CD8-positive, alpha-beta memory T cell (primary cell): ENCODE measurements around the gene TLCD3B. TPM values are rescaled to one million over a fixed set of nuclear protein-coding genes. Genes with fewer than 3 reads are reported as not detected.
A peak's percentile ranks its signal among the peaks of the same experiment; 100 is the strongest.

Experiments
- CTCF ChIA-PET: fragments of 350-600 bp; sonication (Branson Sonifier 250); formaldehyde crosslinking; loops from one replicate; lab custom pipeline; 2021; ENCODE audit warnings: antibody characterized with exemption; lab: Charles Lee
- POLR2A ChIA-PET: fragments of 350-600 bp; sonication (Branson Sonifier 250); formaldehyde crosslinking; loops from one replicate; lab custom pipeline; 2021; ENCODE audit warnings: antibody characterized with exemption; lab: Charles Lee
- DNase-seq, 5 donors: peaks; one replicate each; pipeline versions ENCODE4 v3.0.0 to v3.0.0-alpha.2; 2020 to 2022; ENCODE audit warnings: mixed read lengths in 1 of 5
- H3K27ac ChIP-seq: one replicate; pipeline ENCODE4 v1.7.0; 2013; ENCODE audit warnings: low read depth, mild to moderate bottlenecking, low read length, moderate library complexity
- H3K27me3 ChIP-seq: 2 replicates; pipeline ENCODE4 v1.7.0; 2013; ENCODE audit warnings: low read length, mild to moderate bottlenecking; ENCODE audit not compliant: insufficient read depth, poor library complexity, severe bottlenecking
- H3K36me3 ChIP-seq: 2 replicates; pipeline ENCODE4 v1.7.0; 2013; ENCODE audit warnings: mild to moderate bottlenecking, low read length, moderate library complexity; ENCODE audit not compliant: insufficient read depth
- H3K4me1 ChIP-seq: 2 replicates; pipeline ENCODE4 v1.7.0; 2013; ENCODE audit warnings: mild to moderate bottlenecking, low read length, moderate library complexity; ENCODE audit not compliant: insufficient read depth
- H3K4me3 ChIP-seq: 2 replicates; pipeline ENCODE4 v1.7.0; 2013; ENCODE audit warnings: mild to moderate bottlenecking, low read length
- H3K9me3 ChIP-seq: 2 replicates; pipeline ENCODE4 v1.7.0; 2013; ENCODE audit warnings: mild to moderate bottlenecking, low read length
- H3K27ac Mint-ChIP-seq, 8 donors: one replicate each; pipeline ENCODE4 v1.8.0; 2020 to 2021; ENCODE audit warnings: mixed read lengths in 8 of 8, mild to moderate bottlenecking in 6 of 8, inconsistent platforms in 3 of 8, moderate library complexity in 3 of 8
- H3K27me3 Mint-ChIP-seq, 2 donors: one replicate each; pipeline ENCODE4 v1.8.0; 2020 to 2021; ENCODE audit warnings: mixed read lengths in 2 of 2, mild to moderate bottlenecking in 1 of 2, moderate library complexity in 1 of 2
- H3K36me3 Mint-ChIP-seq, 3 donors: one replicate each; pipeline ENCODE4 v1.8.0; 2020 to 2021; ENCODE audit warnings: mixed read lengths in 3 of 3, inconsistent platforms in 1 of 3, mild to moderate bottlenecking in 1 of 3
- H3K4me1 Mint-ChIP-seq, 3 donors: one replicate each; pipeline ENCODE4 v1.8.0; 2020 to 2021; ENCODE audit warnings: mixed read lengths in 3 of 3, inconsistent platforms in 1 of 3, mild to moderate bottlenecking in 1 of 3
- H3K4me3 Mint-ChIP-seq, 7 donors: one replicate each; pipeline ENCODE4 v1.8.0; 2020 to 2021; ENCODE audit warnings: mixed read lengths in 7 of 7, mild to moderate bottlenecking in 6 of 7, moderate library complexity in 4 of 7, inconsistent platforms in 2 of 7
- H3K9me3 Mint-ChIP-seq, 5 donors: one replicate each; pipeline ENCODE4 v1.8.0; 2020 to 2022; ENCODE audit warnings: mixed read lengths in 5 of 5, mild to moderate bottlenecking in 3 of 5, moderate library complexity in 2 of 5, inconsistent platforms in 1 of 5
- polyA plus RNA-seq: library from polyadenylated mRNA; unstranded; fragments of 300-500 nt; fragmentation: Illumina TruSeq; gene quantifications from one replicate; pipeline ENCODE4 v1.2.3, GENCODE V29; 2021
- total RNA-seq, 2 experiments: library from RNA; stranded (reverse); gene quantifications; one replicate each; pipeline ENCODE4 v1.2.3, GENCODE V29; 2021

Gene TLCD3B
- total and polyA plus RNA-seq, 3 experiments from 2014 or later: 0.55 to 0.84 TPM; not detected in 1

DNA sequence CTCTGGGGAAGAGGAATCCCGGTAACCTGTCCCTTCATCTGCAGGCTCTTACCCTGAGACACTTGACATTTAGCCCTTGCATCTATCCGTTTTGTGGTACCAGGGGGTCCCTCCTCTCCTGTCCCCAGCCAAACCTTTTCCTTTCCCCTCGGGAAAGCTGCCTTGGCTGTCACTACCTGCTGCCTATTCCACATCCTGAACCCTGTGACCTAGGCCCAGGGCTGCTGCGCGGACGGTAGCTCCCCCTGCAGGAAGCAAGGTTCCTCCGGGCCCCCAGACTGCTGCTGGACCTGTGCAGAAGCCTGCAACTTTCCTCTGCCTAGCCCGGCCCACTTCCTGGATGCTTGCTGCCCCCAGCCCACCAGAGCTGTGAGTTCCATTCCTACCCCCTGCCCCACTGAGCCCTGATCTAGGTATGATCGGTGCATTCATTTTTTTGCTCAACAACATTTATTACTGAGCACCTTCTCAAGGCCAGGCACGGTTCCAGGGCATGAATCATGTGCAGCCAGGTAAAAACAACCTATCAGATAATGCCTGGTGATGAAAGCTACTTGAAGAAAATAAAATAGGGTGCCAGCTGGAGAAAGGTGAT, 24.0 kb upstream of the TLCD3B start:
- Mint-ChIP-seq H3K27ac (peak overlapping the region in 4 of 8 donors; percentile 3 to 90 (median 68)), H3K27me3 (no peaks in the 10 kb centered on the region), H3K4me1 (peaks cover 0 to 22% (median 12%) of the 10 kb centered on the region in 3 donors), H3K4me3 (peak overlapping the region in 4 of 7 donors; percentile 5 to 89 (median 60)), H3K9me3 (no peaks in the 10 kb centered on the region), H3K36me3 (no peaks in the 10 kb centered on the region)
- POLR2A ChIA-PET: interaction anchor here (0.7 to 2.2 kb wide), 2 partner anchors 10 to 36 kb away, joined by 3 to 15 read pairs; partner anchors contain the start of gene ALDOA
- H3K4me3 ChIP-seq: no peak overlapping the region
- H3K4me1 ChIP-seq: peaks cover 6% of the 10 kb centered on the region
- H3K9me3 ChIP-seq: no peaks in the 10 kb centered on the region
- DNase-seq: peak in 1 of 5 donors; percentile 34
- H3K27ac ChIP-seq: no peak overlapping the region
- no peaks in the 10 kb centered on the region for H3K27me3 ChIP-seq
- no peaks in the 10 kb centered on the region for H3K36me3 ChIP-seq
- CTCF ChIA-PET: interaction anchor here (0.7 to 1.6 kb wide), 7 partner anchors 9 to 392 kb away, joined by 3 to 8 read pairs (median 4); partner anchors contain the start of genes ALDOA, SPN and ZNF771

GRCh38 chr16:30054451-30054850, 23.4 kb upstream of the TLCD3B start:
- Histone ChIP-seq H3K27ac (no peak overlapping the region), H3K9me3 (no peaks in the 10 kb centered on the region), H3K36me3 (no peaks in the 10 kb centered on the region), H3K4me3 (no peak overlapping the region), H3K27me3 (no peaks in the 10 kb centered on the region), H3K4me1 (peaks cover 6% of the 10 kb centered on the region)
- no peaks in the 10 kb centered on the region for H3K9me3 Mint-ChIP-seq
- DNase-seq: no peak
- ChIA-PET CTCF (interaction anchor here (1.3 to 1.6 kb wide), 3 partner anchors 12 to 392 kb away, joined by 3 to 8 read pairs (median 5); partner anchors contain the start of genes ALDOA, SPN and ZNF771), POLR2A (interaction anchor here (2.2 kb wide), 1 partner anchor 11 kb away, joined by 15 read pairs; the partner anchor contains the start of gene ALDOA)
- peak overlapping the region in 2 of 8 donors; percentile 60 to 90 for H3K27ac Mint-ChIP-seq
- no peaks in the 10 kb centered on the region for H3K27me3 Mint-ChIP-seq
- H3K4me3 Mint-ChIP-seq: peak overlapping the region in 6 of 7 donors; percentile 40 to 86 (median 70)
- no peaks in the 10 kb centered on the region for H3K36me3 Mint-ChIP-seq
- H3K4me1 Mint-ChIP-seq: peaks cover 0 to 22% (median 12%) of the 10 kb centered on the region in 3 donors

DNA sequence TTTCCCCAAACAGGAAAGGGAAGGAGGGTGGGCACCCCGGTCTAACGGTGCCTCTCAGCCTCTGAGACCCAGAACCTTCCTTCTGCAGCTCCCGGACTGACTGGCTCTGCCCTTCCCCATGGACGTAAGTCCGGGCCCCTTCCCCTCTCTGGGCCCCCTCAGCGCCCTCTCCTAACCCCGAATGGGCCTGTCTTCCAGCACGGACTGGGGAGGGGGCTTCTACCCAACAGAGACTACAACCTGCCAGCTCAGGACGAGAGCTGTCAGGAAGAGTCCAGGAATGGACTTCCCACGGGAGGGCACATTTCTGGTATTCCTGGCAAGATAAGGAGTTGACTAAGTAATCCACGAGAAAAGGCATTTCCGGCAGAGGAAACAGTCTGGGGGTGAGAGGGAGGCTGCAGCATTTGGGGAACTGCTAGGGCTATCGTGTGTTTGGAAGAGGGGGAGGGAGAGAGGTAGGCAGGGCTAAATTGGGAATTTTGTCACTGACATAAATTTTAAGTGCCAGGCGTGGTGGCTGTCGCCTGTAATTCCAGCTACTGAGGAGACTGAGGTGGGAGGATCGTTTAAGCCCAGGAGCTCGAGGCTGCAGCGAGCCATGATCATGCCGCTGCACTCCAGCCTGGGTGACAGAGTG, 22.4 kb upstream of the TLCD3B start:
- peak overlapping the region; percentile 51 to 92 (median 74) for H3K4me3 Mint-ChIP-seq
- H3K27me3 ChIP-seq: no peaks in the 10 kb centered on the region
- peak overlapping the region; percentile 54 for H3K27ac ChIP-seq
- ChIA-PET CTCF (interaction anchor here (0.8 kb wide), 1 partner anchor 21 kb away, joined by 3 read pairs; no protein-coding TSS in a partner anchor), POLR2A (interaction anchor here (1.6 kb wide), 1 partner anchor 12 kb away, joined by 10 read pairs; the partner anchor contains the start of gene ALDOA)
- H3K9me3 ChIP-seq: no peaks in the 10 kb centered on the region
- DNase-seq: no peak
- no peaks in the 10 kb centered on the region for H3K36me3 ChIP-seq
- peaks cover 6% of the 10 kb centered on the region for H3K4me1 ChIP-seq
- no peaks in the 10 kb centered on the region for H3K9me3 Mint-ChIP-seq
- no peaks in the 10 kb centered on the region for H3K36me3 Mint-ChIP-seq
- no peaks in the 10 kb centered on the region for H3K27me3 Mint-ChIP-seq
- H3K27ac Mint-ChIP-seq: peak overlapping the region in 4 of 8 donors; percentile 15 to 90 (median 42)
- peaks cover 0 to 22% (median 12%) of the 10 kb centered on the region in 3 donors for H3K4me1 Mint-ChIP-seq
- peak overlapping the region; percentile 67 for H3K4me3 ChIP-seq

DNA sequence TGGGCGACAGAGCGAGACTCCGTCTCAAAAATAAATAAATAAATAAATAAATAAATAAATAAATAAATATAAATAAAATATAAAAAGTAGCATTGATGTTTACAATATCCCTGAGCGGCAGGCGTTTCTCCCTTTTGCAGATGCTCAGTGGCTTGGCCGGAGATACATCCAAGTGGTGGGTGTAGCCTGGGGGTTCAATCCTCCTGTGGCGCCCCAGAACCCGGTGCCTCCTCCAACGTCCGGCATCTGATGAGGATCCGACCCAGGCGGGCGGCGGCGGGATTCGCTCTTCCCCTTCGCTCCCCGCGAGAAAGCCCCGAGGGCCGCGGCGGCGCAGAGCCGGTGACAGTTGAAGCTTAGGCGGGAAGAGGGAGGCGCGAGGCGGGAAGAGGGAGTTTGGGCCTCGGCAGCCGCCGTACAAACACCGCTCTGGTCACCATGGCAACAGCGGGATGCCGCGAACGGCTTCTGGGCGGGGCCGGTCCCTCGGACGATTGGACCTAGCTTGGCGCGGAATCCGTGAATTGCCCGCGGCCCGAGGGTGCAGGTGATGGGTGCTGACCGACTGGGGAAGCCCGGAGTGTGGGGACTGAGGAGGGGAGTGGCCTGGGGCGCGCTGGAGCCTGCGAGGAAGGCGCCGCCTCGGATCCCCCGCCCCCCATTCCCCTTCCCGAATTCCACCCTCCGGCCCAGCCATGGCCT, 21.8 kb upstream of the TLCD3B start:
- H3K9me3 Mint-ChIP-seq: no peaks in the 10 kb centered on the region
- peak overlapping the region in 5 of 8 donors; percentile 32 to 75 (median 63) for H3K27ac Mint-ChIP-seq
- CTCF ChIA-PET: interaction anchor here (0.8 kb wide), 1 partner anchor 21 kb away, joined by 3 read pairs; no protein-coding TSS in a partner anchor
- Histone ChIP-seq H3K36me3 (no peaks in the 10 kb centered on the region), H3K4me3 (peak overlapping the region; percentile 67), H3K27me3 (no peaks in the 10 kb centered on the region), H3K4me1 (peaks cover 6% of the 10 kb centered on the region), H3K27ac (peak overlapping the region; percentile 54), H3K9me3 (no peaks in the 10 kb centered on the region)
- peak; percentile 78 to 91 (median 82) for DNase-seq
- H3K4me1 Mint-ChIP-seq: peaks cover 0 to 22% (median 12%) of the 10 kb centered on the region in 3 donors
- H3K27me3 Mint-ChIP-seq: no peaks in the 10 kb centered on the region
- no peaks in the 10 kb centered on the region for H3K36me3 Mint-ChIP-seq
- peak overlapping the region; percentile 83 to 92 (median 87) for H3K4me3 Mint-ChIP-seq
- POLR2A ChIA-PET: interaction anchor here (1.6 kb wide), 1 partner anchor 13 kb away, joined by 10 read pairs; the partner anchor contains the start of gene ALDOA

DNA sequence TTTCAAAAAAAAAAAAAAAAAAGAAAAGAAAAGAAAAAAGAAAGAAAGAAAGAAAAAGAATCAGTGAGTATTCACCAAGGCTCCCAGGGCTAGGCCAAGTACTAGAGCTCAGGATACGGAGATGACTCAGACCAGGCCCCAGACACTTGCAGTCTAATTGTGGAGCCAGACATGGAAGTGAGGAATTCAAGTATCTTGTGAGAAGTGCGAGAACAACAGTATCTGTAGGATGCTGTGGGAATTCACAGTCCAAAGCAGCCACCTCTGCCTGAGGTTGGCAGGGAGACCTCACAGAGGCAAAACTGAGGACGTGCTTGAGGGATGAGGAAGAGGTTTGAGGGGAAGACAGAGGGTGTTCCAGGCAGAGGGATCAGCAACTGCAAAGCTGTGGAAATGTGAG, 20.4 kb upstream of the TLCD3B start:
- no peaks in the 10 kb centered on the region for H3K9me3 ChIP-seq
- Mint-ChIP-seq H3K4me1 (peaks cover 0 to 22% (median 12%) of the 10 kb centered on the region in 3 donors), H3K27me3 (no peaks in the 10 kb centered on the region), H3K27ac (peak overlapping the region in 4 of 8 donors; percentile 51 to 78 (median 77)), H3K36me3 (no peaks in the 10 kb centered on the region), H3K4me3 (peak overlapping the region; percentile 46 to 74 (median 67)), H3K9me3 (no peaks in the 10 kb centered on the region)
- no peaks in the 10 kb centered on the region for H3K36me3 ChIP-seq
- H3K27ac ChIP-seq: no peak overlapping the region
- no peak for DNase-seq
- no peak overlapping the region for H3K4me3 ChIP-seq
- H3K27me3 ChIP-seq: no peaks in the 10 kb centered on the region
- CTCF ChIA-PET: interaction anchor here (1.2 kb wide), 1 partner anchor 12 kb away, joined by 3 read pairs; no protein-coding TSS in a partner anchor
- H3K4me1 ChIP-seq: peaks cover 6% of the 10 kb centered on the region
- POLR2A ChIA-PET: no interaction called here

- no peak for DNase-seq
- Histone ChIP-seq H3K4me3 (no peak overlapping the region), H3K9me3 (no peaks in the 10 kb centered on the region), H3K27me3 (no peaks in the 10 kb centered on the region), H3K4me1 (peaks cover 6% of the 10 kb centered on the region), H3K27ac (no peak overlapping the region), H3K36me3 (no peaks in the 10 kb centered on the region)
- Mint-ChIP-seq H3K9me3 (no peaks in the 10 kb centered on the region), H3K4me3 (no peak overlapping the region), H3K27ac (peak overlapping the region in 1 of 8 donors; percentile 67), H3K36me3 (no peaks in the 10 kb centered on the region), H3K4me1 (peaks cover 0 to 17% (median 11%) of the 10 kb centered on the region in 3 donors), H3K27me3 (no peaks in the 10 kb centered on the region)
- POLR2A ChIA-PET: interaction anchor here (1.0 kb wide), 1 partner anchor 22 kb away, joined by 5 read pairs; no protein-coding TSS in a partner anchor
- CTCF ChIA-PET: interaction anchor here (1.0 to 1.5 kb wide), 3 partner anchors 17 to 43 kb away, joined by 3 read pairs; partner anchors contain the start of gene TLCD3B
These were observed 18.8 kb upstream of the TLCD3B start for GRCh38 chr16:30049871-30050270.

DNA sequence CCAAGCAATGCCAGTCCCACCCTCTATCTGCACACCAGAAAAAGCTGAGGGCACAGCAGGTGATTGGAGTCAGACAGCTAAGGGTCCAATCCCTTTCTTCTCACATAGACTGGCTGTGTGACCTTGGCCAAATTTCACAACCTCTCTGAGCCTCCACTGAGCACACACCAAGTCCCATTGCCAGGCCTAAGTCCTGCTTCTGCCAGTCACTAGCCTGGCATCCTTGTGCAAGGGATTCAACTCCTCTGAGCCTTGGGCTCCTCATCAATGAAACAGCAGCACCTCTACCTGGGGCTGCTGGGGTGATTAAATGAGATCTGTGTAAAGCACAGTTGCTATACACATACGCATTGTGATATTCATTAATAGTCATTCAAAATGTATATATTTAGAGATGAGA, 15.5 kb upstream of the TLCD3B start:
- Mint-ChIP-seq H3K9me3 (no peaks in the 10 kb centered on the region), H3K4me1 (peaks cover 0 to 4% (median 0%) of the 10 kb centered on the region in 3 donors), H3K4me3 (no peak overlapping the region), H3K36me3 (no peaks in the 10 kb centered on the region), H3K27me3 (peaks cover 2 to 6% of the 10 kb centered on the region in 2 donors), H3K27ac (no peak overlapping the region)
- no peak overlapping the region for H3K4me3 ChIP-seq
- no peaks in the 10 kb centered on the region for H3K4me1 ChIP-seq
- H3K27ac ChIP-seq: no peak overlapping the region
- ChIA-PET CTCF (interaction anchor here (1.1 kb wide), 1 partner anchor 14 kb away, joined by 4 read pairs; no protein-coding TSS in a partner anchor), POLR2A (no interaction called here)
- H3K36me3 ChIP-seq: no peaks in the 10 kb centered on the region
- H3K9me3 ChIP-seq: no peaks in the 10 kb centered on the region
- no peaks in the 10 kb centered on the region for H3K27me3 ChIP-seq
- DNase-seq: no peak
